Pons (tissue), 1 donor: ENCODE measurements around the gene EIF3A.
"Not testable (repeated sequence)": the region's sequence is repeated elsewhere in the genome, so short reads cannot be mapped to it uniquely, and the experiment has no call there.

Experiments
- DNase-seq: peaks from one replicate; pipeline ENCODE4 v3.0.0-alpha.2; 2016; ENCODE audit warnings: low spot score

The EIF3A gene

GRCh38 chr10:119101366-119102098, 20.9 kb upstream of the EIF3A start:
- DNase-seq = no peak

- DNase-seq = no peak
Measured at GRCh38 chr10:119100434-119101238, 20.0 kb upstream of the EIF3A start.

- DNase-seq = no peak
Measured at GRCh38 chr10:119098576-119098975, 18.0 kb upstream of the EIF3A start.

DNA sequence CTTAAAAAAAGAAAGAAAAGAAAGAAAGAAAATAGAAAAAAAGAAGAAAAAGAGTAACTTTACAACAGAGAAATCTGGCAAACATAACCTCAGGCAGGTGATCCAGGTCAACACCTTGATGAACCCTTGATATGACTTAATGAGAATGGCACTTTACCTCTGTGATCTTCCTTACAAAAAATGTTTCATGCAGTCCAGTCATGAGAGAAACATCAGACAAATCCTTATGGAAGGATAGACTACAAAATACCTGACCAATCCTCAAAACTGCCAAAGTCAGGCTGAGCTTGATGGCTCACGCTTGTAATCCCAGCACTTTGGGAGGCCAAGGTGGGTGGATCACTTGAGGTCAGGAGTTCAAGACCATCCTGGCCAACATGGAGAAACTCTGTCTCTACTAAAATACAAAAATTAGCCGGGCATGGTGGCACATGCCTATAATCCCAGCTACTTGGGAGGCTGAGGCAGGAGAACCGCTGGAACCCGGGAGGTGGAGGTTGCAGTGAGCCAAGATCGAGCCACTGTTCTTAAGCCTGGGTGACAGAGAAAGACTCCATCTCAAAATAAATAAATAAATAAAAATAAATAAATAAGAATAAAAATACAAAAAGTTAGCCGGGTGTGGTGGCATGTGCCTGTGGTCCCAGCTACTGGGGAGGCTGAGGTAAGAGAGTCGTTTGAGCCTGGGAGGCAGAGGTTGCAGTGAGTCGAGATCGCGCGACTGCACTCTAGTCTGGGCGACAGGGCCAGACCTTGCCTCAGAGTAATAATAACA, 16.2 kb upstream of the EIF3A start:
- not testable (repeated sequence) for DNase-seq

DNA sequence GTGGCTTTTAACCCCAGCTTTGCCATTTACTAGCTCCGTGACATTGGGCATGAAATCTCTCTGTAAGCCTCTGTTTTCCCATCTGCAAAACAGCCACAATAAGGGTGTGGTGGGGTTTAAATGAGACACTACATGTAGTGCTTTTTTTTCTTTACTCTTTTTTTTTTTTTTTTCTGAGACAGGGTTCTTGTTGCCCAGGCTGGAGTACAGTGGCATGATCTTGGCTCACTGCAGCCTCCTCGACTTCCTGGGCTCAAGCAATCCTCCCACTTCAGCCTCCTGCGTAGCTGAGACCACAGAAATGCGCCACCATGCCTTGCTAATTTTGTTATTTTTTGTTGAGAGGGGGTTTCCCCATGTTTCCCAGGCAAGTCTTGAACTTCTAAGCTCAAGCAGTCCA, 15.0 kb upstream of the EIF3A start:
- no peak for DNase-seq

DNA sequence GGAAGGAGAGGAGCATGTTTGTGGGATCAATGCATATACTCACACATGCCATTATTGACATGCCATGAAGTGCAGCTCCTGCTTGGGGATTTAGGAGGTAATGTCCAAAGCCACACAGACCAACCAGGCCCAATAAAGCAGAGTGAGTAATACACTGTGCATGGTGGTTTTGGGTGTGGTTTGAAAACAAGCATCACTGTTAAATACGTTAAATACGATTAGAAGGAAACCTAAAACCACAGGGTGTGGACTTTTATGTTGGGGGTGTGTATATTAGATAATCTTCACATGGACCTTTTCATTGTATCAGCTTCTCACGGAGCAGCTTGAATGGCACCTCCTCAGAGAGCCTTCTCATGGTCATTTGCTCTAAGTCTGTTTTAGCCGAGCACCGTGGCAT, 10.4 kb upstream of the EIF3A start:
- DNase-seq = no peak

- DNase-seq = no peak
Measured at GRCh38 chr10:119090026-119090795, 9.6 kb upstream of the EIF3A start.

DNA sequence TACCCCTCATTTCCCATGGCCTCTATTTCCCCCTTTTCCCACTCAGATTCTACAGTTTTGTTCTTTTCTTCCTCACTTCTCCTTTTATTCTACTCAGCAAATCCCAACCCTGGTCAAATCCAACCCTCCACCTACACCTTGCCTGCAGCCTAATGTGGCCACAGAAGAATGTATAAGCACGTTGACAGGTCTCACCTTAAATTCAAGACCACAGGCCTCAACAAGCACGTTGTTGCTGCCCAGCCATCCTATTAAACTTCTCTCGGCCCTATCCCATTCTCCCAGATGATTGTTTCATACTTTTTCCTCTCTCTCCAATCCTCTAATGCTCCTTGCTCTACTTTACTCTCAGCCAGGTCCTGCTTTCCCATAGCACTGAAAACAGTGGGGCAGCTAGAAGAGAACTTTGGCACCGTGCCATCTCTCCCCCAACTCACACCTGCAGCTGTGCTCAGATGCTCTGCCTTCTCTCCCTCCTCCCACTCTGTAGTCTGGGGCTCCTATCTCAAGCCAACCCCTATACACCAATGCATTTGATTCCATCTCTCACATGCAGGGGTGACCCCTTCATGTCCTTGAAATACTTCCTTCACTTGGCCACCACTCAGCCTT, 6.8 kb upstream of the EIF3A start:
- DNase-seq = no peak

DNA sequence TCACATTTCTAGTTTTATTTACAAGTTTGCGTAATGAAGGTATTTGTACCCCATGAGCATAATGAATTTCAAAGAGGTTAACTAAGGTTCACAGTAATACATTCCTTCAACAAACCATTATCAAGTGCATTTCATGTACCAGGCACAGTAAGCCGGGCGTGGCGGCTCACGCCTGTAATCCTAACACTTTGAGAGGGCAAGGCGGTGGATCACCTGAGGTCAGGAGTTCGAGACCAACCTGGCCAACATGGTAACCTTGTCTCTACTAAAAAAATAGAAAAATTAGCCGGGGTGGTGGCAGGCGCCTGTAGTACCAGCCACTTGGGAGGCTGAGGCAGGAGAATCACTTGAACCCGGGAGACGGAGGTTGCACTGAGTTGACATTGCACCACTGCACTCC, 4.3 kb upstream of the EIF3A start:
- no peak for DNase-seq

GRCh38 chr10:119079599-119080520, 757 bp downstream of the EIF3A start:
- DNase-seq = peak; percentile 37

GRCh38 chr10:119078422-119079179, 2.0 kb downstream of the EIF3A start:
- DNase-seq = no peak

DNA sequence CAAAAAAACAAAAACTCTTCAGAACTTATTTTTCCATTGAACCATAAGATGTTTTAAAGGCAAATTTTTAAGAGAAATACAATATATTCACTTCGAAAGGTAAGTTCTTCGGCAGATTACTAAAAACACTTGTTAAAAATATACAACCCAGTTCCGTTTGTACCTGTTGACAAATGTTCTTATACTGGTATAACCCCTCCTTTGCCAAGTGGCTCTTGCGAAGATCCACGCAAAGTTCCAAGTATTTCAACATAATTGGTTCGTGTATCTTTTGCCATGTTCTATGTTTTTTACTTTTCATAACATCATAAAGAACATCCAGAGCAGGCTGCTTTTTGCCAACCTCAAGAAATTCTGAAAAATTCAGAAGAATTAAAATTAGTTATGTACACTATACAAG, 7.0 kb downstream of the EIF3A start:
- no peak for DNase-seq

GRCh38 chr10:119070395-119071165, 10.0 kb downstream of the EIF3A start:
- no peak for DNase-seq

- DNase-seq = no peak
Measured at GRCh38 chr10:119061926-119062325, 18.7 kb downstream of the EIF3A start.

GRCh38 chr10:119061352-119061751, 19.3 kb downstream of the EIF3A start:
- no peak for DNase-seq

- DNase-seq = no peak
Measured at GRCh38 chr10:119060107-119060506, 20.5 kb downstream of the EIF3A start.

- no peak for DNase-seq
Measured at GRCh38 chr10:119059557-119059956, 21.1 kb downstream of the EIF3A start.

DNA sequence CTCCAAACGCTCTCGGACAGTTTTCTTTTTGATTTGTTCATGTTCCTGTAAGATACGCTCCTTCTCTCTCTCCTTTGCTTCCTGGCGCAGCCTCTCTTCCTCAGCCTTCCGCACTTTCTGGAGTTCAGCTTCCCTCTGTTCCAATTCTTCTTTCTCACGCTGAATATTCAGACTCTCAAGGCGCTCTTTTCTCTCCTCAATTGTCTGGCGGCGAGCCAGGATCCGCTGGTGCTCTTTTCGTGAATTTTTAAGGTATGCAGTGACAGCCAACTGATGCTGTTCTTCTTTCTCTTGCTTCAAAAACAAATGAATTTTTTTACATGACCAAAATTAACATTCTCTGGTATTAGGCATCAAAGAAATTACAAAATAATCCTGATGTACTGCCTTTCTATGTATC, 22.6 kb downstream of the EIF3A start:
- DNase-seq = no peak

DNA sequence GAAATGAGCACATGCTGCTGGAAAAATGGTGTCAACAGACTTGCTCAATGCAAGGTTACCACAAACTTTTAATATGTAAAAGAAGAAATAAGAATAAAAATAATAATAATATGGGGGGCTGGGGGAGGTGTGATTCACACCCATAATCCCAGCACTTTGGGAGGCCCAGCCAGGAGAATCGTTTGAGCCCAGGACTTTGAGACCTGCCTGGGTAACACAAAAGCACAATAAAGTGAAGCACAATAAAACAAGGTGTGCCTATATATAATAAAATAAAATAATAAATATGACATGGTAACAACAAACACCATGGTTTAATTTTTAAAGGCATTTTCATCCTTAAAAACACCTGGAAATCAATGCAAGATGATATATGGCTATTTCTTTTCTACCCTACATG, 25.1 kb downstream of the EIF3A start:
- DNase-seq = no peak
